Epidermal melanocyte (primary cell): ENCODE measurements around the gene PTCRA.
"Not testable (repeated sequence)": the region's sequence is repeated elsewhere in the genome, so short reads cannot be mapped to it uniquely, and the experiment has no call there.

ENCODE experiments used
- DNase-seq: peaks from one replicate; pipeline ENCODE4 v3.0.0; 2011; ENCODE audit warnings: low spot score; ENCODE audit not compliant: insufficient read length

Gene PTCRA

DNA sequence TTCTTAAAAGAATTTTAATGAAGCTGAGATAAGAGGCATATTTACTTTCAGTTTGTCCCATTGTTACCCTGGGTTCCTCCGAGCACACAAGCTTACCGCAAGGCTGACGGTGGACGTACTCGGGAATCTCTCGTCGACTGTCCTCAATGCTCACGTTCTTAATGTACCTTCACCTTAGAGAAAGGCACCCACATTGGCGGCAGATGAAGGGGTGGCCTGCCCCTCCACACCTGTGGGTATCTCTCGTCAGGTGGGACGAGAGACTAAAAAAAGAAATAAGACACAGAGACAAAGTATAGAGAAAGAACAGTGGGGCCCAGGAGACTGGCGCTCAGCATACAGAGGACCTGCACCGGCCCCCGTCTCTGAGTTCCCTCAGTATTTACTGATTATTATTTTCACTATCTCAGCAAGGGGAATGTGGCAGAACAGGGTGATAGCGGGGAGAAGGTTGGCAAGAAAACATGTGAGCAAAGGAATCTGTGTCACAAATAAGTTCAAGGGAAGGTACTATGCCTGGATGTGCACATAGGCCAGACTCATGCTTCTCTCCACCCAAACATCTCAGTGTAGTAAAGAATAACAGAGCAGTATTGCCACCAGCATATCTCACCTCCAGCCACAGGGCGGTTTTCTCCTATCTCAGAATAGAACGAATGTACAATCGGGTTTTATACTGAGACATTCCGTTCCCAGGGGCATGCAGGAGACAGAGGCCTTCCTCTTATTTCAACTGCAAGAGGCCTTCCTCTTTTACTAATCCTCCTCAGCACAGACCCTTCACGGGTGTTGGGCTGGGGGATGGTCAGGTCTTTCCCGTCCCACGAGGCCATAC is 13.2 kb upstream of the PTCRA start:
- not testable (repeated sequence) for DNase-seq

DNA sequence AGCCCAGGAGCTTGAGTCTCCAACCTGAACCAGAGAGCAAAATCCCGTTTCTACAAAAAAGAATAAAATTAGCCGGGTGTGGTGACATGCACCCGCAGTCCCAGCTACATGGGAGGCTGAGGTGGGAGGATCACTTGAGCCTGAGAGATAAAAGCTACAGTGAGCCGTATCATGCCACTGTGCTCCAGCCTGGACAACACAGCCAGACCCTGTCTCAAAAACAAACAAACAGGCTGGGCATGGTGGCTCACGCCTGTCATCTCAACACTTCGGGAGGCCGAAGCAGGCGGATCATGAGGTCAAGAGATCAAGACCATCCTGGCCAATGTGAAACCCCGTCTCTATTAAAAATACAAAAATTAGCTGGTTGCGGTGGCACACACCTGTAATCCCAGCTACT is 11.4 kb upstream of the PTCRA start:
- no peak for DNase-seq

DNA sequence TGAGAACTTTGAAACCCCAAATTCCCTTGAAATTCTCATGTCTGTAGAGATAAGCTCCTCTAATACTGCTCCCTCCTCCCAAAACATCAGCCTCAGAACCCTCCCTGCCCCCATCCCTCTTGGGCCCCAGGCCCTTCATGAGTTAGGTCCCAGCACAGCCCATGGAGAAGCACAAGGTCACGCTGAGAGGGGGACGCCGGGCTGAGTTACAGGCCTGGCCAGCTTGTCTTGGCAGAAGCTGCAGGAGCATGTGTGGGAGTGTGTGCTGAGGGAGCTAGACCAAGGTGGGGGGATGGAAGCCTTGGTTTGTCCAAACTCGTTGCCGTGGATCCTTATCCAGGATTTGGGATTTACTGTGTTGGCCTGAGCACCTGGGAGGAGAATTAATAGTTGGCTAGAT is 8.5 kb upstream of the PTCRA start:
- no peak for DNase-seq

DNA sequence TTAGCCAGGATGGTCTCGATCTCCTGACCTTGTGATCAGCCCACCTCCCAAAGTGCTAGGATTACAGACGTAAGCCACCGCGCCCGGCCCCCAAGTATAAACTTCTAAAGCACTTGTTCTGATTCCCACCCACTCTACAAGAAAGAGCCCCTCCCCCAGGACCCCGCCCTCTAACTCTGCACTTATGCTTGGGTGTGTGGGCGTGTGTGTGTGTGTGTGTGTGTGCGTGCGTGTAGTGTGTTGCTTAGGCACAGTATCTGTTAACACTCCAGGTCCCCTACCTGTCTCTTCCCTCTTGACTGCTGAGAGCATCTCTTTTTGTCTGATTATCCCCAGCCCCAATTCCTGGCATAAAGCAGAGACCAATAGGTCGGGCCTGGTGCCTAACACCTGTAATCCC is 6.0 kb upstream of the PTCRA start:
- no peak for DNase-seq

DNA sequence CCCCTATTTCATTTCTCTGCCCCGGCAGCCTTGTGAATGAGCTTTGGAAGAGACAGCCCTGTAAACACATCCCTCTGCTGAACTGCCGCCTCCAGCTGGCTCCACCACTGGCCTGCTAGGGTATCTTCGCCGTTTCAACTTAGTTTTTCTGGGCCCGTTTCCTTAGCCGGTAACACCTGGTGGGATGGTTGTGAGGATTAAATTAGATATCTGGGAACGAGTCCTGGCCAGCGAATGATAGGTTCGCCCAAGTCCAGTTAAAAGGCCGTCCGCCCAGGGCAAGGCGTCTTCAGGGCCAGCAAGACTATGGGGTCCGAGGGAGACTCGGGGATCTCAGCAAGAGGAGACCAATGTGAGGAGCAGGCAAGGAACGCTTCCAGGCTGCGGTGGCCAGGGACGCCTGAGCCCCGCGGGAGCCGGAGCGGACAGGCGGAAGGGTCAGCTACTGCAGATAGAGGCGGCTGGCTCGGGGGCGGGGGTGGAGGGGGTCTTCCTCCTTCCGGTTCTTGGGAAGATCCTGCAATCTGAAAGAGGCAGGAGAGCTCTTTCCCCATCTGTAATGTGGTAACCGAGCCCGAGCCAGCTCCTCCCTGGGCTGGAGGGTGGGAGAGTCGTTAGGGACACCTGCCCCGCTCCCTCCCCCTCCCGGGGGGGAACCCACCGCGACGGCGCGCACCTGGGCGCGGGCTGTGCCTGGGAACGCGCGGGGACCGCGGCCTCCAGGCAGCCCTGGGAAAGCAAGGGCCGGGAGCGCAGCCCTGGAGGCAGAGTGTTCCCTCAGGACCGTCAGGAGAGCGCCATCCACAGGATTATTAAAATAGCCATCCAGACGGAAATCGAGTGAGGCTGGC is 4.5 kb upstream of the PTCRA start:
- no peak for DNase-seq

DNA sequence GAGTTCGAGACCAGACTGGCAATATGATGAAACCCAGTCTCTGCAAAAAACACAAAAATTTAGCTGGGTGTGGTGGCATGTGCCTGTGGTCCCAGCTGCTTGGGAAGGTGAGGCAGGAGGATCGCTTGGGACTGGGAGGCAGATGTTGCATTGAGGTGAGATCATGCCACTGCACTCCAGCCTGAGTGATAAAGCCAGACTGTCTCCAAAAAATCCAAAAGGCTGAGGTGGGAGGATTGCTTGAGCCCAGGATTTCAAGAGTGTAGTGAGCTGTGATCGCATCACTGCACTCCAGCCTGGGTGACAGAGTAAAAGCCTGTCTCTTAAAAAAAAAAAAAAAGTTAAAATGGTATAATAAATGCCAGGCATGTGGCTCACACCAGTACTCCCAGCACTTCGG is 1.3 kb upstream of the PTCRA start:
- no peak for DNase-seq

DNA sequence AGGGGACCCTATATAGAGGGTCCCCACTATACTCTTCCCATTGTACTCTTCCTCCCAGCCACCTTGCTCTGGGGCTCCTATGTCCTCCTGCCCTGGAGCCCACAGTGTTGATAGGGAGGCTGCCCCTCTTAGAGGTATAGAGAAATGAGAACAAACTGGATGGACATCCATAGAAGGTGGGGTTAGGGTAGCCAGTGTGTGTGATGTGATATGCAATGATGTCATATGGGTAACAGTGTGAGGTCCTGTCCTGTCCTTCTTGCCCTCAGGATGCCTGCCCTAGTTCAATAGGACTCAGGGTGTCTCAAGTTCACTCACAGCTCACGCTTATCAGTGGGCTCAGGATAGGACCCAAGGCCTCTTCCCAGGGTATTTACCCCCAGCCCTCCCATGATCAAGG is 435 bp downstream of the PTCRA start:
- DNase-seq: no peak

DNA sequence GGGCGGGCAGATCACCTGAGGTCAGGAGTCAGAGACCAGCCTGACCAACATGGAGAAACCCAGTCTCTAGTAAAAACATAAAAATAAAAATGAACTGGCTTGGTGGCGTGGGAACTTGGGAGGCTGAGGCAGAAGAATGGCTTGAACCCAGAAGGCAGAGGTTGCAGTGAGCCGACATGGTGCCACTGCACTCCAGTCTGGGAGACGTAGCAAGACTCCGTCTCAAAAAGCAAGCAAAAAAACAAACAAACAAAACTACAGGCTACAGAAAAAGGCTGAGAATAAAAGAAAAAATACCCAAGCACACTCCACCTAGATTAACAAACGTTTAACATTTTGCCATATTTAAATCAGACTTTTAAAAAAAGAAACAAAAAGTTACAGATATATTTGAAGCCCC is 5.9 kb downstream of the PTCRA start:
- no peak for DNase-seq

DNA sequence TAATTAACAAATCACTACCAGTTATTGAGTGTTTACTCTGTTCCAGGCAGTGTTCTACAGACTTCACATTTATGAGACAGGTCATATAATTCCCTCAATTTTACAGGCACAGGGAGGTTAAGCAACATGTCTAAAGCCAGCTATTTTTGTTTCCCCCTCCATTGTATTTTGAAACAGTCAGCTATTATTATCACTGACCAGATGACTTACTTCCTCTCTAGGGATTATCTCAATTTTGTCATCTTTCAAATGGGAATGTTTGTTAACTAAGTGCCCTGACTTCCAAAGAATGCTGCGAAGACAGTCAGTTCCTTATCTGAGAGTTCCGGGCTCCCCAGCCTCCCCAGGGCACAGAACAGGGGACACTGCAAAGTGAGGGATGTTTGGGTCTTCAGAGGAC is 7.8 kb downstream of the PTCRA start:
- no peak for DNase-seq

DNA sequence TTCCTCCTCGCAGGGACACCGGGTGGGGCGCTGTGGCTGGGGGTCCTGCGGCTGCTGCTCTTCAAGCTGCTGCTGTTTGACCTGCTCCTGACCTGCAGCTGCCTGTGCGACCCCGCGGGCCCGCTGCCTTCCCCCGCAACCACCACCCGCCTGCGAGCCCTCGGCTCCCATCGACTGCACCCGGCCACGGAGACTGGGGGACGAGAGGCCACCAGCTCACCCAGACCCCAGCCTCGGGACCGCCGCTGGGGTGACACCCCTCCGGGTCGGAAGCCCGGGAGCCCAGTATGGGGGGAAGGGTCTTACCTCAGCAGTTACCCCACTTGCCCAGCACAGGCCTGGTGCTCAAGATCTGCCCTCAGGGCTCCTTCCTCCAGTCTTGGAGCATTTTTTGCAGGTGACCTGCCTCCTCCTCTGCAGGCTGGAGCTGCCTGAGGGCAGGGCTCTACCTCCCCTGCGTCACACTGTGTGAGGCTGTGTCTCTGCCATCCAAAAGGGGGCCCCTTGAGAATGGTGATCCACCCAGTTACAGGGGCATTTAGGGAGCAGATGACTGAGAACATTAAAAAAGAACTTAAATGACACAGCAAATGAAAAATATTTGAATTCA is 9.5 kb downstream of the PTCRA start:
- DNase-seq: no peak

DNA sequence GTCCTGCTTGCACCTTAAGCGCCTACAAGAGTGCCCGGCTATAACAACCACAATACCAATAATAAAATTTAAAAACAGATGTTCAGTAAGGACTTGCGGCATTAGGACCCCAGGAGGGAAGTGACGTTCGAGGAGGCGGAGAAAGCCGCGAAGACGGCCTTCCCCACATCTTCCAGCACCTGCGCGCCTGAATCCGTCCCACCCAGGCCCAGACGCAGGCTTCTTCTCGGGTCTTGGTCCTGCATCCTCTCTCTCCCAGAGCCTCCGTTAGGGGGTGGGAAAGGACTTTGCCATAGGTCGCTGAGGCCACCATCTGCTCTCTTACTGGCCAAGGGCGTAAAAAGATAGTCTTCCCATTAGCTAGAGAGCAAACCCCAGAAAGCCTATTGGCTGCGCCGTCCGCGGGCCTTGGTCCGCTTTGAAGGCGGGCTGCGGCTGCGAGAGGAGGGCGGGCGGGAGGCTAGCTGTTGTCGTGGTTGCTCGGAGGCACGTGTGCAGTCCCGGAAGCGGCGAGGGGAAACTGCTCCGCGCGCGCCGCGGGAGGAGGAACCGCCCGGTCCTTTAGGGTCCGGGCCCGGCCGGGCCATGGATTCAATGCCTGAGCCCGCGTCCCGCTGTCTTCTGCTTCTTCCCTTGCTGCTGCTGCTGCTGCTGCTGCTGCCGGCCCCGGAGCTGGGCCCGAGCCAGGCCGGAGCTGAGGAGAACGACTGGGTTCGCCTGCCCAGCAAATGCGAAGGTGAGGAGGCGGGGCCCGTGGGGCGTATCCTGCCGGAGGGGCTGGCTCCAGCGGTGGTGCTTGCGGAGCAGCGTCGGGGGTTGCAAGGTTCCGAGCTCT is 13.3 kb downstream of the PTCRA start, which contains the start of gene CNPY3:
Gene CNPY3 (plus strand): TSS at position 495 of the 835 bp plus-strand sequence. CDS start 91 bp downstream, at position 586.
- peak; percentile 96 for DNase-seq

DNA sequence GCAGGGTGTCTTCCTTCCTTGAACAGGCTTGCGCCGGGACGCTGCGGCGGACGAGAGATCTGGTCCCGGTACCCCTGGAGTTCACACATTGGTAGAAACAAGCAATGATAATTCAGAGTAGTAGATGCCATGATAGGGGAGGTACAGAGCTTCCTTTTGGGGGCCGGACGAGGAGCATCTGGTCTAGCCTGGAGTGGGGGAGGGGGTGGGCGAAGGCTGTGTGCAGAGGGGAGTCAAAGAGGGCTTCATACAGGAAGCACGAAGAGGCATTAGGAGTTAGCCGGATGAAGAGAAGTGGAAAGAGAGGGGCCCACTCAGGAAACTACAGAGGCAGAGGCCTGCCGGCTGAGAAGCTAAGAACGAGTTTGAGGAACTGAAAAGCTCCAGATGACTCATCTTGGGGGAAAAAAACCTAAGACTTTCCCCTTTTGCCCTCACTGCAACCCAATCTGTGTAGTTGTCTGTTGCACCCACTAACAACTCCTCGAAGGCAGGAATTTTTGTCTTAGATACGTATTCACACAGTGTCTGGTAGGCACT is 14.0 kb downstream of the PTCRA start:
- DNase-seq: peak; percentile 22

DNA sequence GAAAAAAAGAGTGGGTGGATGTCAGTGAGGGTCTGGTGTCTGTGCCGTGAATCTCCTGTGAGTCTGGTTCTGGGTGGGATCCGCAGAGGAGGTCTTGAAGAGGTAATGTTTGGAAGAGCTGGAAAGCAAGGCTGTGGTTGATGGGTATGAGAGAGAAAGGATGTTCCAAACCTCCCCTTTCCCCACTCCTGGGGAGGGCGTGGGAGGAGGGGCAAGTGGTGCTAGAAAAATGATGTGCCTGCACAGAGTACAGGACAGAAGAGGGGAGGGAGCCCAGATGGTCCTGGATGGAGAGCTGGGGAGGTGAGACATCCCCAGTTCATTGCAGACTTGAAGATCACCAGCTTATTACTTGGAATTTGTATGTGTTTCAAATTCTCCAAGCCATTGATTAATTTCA is 16.6 kb downstream of the PTCRA start:
- no peak for DNase-seq

DNA sequence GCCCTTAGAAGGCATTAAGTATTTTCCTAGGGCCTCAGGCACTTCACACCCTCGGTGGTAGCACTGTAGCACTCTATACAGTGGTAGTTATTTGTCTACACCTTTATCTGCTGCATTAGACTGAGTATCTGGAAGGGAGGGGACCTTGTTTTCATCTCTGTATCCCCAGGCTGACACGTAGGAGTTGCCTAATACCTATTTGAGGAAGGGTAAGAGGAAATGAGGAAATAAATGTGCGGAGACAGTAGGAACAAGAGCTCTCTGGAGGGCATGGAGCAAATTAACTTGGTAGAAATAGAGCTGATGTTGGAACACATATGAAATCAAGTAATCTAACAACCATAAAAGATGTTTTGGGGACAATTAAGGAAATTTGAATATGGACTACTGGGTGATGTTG is 17.4 kb downstream of the PTCRA start:
- no peak for DNase-seq

DNA sequence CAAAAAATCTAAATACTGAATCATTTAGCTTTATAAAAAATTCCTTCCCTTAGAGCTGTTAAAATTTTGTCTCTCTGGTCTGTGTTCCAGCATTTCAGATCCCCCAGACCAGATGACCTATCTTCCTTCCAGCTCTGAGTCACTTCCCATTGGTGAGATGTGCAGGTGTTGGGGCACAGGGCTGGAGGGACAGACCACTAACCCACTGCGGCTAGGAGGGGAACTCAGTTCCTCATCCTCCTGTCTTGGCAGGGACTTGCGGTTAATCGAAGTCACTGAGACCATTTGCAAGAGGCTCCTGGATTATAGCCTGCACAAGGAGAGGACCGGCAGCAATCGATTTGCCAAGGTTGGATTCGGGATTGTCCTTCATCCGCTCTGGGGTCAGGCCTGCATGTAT is 19.5 kb downstream of the PTCRA start:
- no peak for DNase-seq

DNA sequence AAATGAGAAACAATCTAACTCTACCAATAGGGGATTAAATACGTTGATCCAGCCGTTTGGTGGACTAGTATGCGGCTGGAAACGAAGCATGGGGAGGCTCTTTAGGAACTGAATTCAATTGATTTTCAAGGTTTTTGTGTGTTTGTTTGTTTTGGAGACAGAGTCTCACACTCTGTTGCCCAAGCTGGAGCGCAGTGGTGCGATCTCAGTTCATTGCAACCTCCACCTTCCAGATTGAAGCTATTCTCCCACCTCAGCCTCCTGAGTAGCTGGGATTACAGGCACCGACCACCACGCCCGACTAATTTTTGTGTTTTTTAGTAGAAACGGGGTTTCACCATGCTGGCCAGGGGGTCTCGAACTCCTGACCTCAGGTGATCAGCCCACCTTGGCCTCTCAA is 20.5 kb downstream of the PTCRA start:
- DNase-seq: no peak

DNA sequence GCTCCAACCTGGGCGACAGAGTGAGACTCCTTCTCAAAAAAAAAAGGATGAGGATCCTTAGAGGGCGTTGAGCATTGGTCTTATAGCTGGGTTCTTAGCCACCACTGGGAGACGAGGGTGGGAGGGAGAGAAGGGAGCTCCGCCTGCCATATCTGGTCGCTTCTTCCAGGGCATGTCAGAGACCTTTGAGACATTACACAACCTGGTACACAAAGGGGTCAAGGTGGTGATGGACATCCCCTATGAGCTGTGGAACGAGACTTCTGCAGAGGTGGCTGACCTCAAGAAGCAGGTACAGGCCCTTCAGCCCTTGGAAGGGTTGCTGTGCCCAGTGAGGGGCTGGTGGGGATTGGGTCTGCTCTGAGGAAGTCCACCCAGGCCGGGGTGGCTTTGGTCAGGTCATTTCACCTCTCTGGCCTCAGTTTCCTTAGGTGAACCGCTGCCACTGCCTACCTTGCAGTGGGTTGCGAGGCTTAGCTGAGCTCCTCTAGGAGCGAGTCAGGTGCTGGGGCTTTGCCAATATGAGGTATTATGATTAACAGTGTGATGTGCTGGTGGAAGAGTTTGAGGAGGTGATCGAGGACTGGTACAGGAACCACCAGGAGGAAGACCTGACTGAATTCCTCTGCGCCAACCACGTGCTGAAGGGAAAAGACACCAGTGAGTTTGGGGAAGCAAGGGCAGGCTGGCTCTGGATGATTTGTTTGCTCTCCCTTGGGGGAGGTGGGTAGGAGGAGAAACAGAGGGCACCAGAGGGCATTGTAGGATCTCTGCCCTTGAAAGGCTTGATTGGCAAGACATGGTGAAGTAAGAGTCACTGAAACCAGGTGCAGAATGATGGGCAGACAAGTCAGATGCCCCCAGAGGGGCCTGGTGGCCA is 21.9 kb downstream of the PTCRA start:
- DNase-seq: no peak

DNA sequence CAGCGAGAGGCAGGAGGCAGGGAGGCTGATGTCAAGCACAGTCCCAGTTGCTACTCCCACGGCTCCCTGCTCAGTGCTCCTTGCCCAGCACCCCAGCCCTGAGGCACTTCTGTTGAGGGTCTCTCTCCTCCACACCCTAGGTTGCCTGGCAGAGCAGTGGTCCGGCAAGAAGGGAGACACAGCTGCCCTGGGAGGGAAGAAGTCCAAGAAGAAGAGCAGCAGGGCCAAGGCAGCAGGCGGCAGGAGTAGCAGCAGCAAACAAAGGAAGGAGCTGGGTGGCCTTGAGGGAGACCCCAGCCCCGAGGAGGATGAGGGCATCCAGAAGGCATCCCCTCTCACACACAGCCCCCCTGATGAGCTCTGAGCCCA is 22.6 kb downstream of the PTCRA start:
- DNase-seq: no peak

DNA sequence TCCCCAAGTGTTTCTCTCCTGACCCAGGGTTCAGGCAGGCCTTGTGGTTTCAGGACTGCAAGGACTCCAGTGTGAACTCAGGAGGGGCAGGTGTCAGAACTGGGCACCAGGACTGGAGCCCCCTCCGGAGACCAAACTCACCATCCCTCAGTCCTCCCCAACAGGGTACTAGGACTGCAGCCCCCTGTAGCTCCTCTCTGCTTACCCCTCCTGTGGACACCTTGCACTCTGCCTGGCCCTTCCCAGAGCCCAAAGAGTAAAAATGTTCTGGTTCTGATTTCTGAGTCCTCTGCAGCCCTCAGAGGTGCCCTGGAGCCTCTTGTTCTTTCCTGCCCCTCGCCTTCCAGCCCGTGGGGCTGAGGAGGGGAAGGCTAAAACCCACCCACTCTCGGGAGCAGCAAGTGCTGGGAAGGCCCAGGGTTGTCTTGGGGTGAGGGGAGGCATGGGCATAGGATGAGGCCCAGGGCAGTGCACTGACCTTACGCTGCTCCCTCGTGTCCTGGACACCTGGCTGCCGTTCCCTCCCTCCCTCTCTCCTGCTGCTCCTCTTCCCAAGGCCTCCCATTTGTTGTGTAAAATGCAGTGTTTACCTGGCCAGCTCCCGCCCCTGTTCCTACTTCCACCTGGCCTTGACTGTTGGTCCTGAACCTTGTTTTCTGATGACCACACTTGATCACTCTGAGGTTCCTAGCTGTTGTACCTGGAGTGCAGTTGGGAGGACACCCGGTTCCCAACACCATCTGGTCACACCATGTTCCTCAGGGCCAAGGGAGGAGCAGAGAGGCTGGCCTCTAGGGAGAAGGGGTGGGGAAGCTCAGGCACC is 23.3 kb downstream of the PTCRA start:
- no peak for DNase-seq
